ENCODE data around the gene GLA.

The GLA gene

GRCh38 chrX:101357166-101357795, 50.4 kb downstream of the GLA start:
- Histone ChIP-seq H3K9me3 (ENCODE audit: control insufficient read depth, insufficient read depth, low read length) (no peaks in the 10 kb centered on the region), H3K4me3 (ENCODE audit: low read length) (no peak overlapping the region), H3K9me2 (replicated peaks; ENCODE audit: control insufficient read depth, low read length) (no peaks in the 10 kb centered on the region), H3K79me2 (ENCODE audit: control insufficient read depth, low read length) (no peaks in the 10 kb centered on the region), H4K20me1 (ENCODE audit: control insufficient read depth, insufficient read depth, low read depth, low read length) (no peaks in the 10 kb centered on the region), H3K27me3 (ENCODE audit: control insufficient read depth, low read length) (no peaks in the 10 kb centered on the region), H3K36me3 (ENCODE audit: control insufficient read depth, low read length) (peaks cover 83% of the 10 kb centered on the region), H3F3A (ENCODE audit: control insufficient read depth, insufficient read depth) (0 out of 2 replicates have a peak, but pooled peaks cover 2% of the 10 kb centered on the region), H3K4me1 (ENCODE audit: control insufficient read depth, low read length) (peaks cover 23% of the 10 kb centered on the region), H3K27ac (ENCODE audit: low read depth, low read length) (no peak overlapping the region), H3K4me2 (ENCODE audit: low read length) (no peak overlapping the region)
- TF ChIP-seq, protein P1, sequence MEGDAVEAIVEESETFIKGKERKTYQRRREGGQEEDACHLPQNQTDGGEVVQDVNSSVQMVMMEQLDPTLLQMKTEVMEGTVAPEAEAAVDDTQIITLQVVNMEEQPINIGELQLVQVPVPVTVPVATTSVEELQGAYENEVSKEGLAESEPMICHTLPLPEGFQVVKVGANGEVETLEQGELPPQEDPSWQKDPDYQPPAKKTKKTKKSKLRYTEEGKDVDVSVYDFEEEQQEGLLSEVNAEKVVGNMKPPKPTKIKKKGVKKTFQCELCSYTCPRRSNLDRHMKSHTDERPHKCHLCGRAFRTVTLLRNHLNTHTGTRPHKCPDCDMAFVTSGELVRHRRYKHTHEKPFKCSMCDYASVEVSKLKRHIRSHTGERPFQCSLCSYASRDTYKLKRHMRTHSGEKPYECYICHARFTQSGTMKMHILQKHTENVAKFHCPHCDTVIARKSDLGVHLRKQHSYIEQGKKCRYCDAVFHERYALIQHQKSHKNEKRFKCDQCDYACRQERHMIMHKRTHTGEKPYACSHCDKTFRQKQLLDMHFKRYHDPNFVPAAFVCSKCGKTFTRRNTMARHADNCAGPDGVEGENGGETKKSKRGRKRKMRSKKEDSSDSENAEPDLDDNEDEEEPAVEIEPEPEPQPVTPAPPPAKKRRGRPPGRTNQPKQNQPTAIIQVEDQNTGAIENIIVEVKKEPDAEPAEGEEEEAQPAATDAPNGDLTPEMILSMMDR (IDR thresholded peaks at IDR 0.05; ENCODE audit: low read depth, low read length, poor library complexity, severe bottlenecking), result peak; percentile 42
- TF ChIP-seq EZH2phosphoT487 (IDR thresholded peaks at IDR 0.05; ENCODE audit: borderline replicate concordance, low read length), result no peak

- H3K4me1 ChIP-seq (ENCODE audit: control insufficient read depth, low read length), result peaks cover 18% of the 10 kb centered on the region
- peak overlapping the region; percentile 85 for H3K4me2 ChIP-seq (ENCODE audit: low read length)
- no peaks in the 10 kb centered on the region for H3K9me3 ChIP-seq (ENCODE audit: control insufficient read depth, insufficient read depth, low read length)
- TF ChIP-seq EZH2phosphoT487 (IDR thresholded peaks at IDR 0.05; ENCODE audit: borderline replicate concordance, low read length), result no peak
- H3K27ac ChIP-seq (ENCODE audit: low read depth, low read length), result peak overlapping the region; percentile 62
- H3K27me3 ChIP-seq (ENCODE audit: control insufficient read depth, low read length), result no peaks in the 10 kb centered on the region
- H3K9me2 ChIP-seq (replicated peaks; ENCODE audit: control insufficient read depth, low read length), result no peaks in the 10 kb centered on the region
- peaks cover 7% of the 10 kb centered on the region for H3F3A ChIP-seq (ENCODE audit: control insufficient read depth, insufficient read depth)
- H3K4me3 ChIP-seq (ENCODE audit: low read length), result peak overlapping the region; percentile 89
- peaks cover 44% of the 10 kb centered on the region for H3K79me2 ChIP-seq (ENCODE audit: control insufficient read depth, low read length)
- H3K36me3 ChIP-seq (ENCODE audit: control insufficient read depth, low read length), result peaks cover 58% of the 10 kb centered on the region
- H4K20me1 ChIP-seq (ENCODE audit: control insufficient read depth, insufficient read depth, low read depth, low read length), result no peaks in the 10 kb centered on the region
Observed at GRCh38 chrX:101349193-101349562, 58.5 kb downstream of the GLA start.

DNA sequence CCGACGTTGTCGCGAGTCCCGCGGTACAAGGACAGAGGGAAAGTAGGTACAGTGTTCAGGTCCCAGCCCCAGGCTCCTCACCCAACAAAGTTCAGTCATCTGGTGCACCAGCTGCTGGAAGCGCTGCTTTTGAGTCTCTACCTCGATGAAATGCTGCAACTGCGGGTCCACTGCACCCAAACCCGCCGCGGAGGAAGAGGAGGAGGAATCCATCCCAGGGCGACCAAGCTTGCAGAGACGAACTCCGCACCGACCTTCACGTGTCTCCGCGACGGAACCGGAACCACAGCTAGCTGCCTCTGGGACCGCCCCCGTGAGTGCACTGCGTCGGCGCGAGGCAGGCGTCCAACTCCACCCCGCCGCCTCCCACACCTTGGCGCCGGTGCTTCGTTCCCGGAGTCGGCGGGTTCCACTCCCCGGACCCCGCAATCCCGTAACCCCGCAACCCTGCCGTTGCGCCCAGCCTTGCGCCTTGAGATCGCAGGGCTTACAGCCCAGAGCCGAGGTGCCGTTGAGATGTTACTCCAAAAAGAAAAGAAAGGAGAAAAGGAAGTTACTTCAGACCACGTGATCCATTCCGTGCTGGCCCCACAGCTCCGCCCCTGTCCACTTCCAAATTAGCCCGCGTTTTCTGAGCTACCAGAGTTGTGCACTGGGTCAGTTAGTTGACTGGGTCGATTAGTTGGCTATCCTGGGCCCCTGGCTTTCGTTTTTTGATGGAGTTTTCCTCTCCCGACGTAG, 59.1 kb downstream of the GLA start, which contains the start of gene TIMM8A:
TIMM8A (minus strand) TSS at position 291 of the 741 bp plus-strand sequence; CDS start at position 213, 78 bp downstream.
- peak within 1 kb of the TSS; percentile 89 for H3K4me3 ChIP-seq (ENCODE audit: low read length)
- no peaks in the 10 kb centered on the region for H3K9me3 ChIP-seq (ENCODE audit: control insufficient read depth, insufficient read depth, low read length)

More for the DNA sequence above, 59.1 kb downstream of the GLA start, which contains the start of gene TIMM8A:
- Histone ChIP-seq H3K36me3 (ENCODE audit: control insufficient read depth, low read length) (peaks cover 52% of the 10 kb centered on the region), H3K27me3 (ENCODE audit: control insufficient read depth, low read length) (no peaks in the 10 kb centered on the region), H4K20me1 (ENCODE audit: control insufficient read depth, insufficient read depth, low read depth, low read length) (no peaks in the 10 kb centered on the region), H3K9me2 (replicated peaks; ENCODE audit: control insufficient read depth, low read length) (no peaks in the 10 kb centered on the region), H3K27ac (ENCODE audit: low read depth, low read length) (peak within 1 kb of the TSS; percentile 62), H3F3A (ENCODE audit: control insufficient read depth, insufficient read depth) (peaks cover 7% of the 10 kb centered on the region), H3K79me2 (ENCODE audit: control insufficient read depth, low read length) (peaks cover 44% of the 10 kb centered on the region), H3K4me2 (ENCODE audit: low read length) (peak within 1 kb of the TSS; percentile 85), H3K4me1 (ENCODE audit: control insufficient read depth, low read length) (peaks cover 18% of the 10 kb centered on the region)
- no peak for TF ChIP-seq EZH2phosphoT487 (IDR thresholded peaks at IDR 0.05; ENCODE audit: borderline replicate concordance, low read length)
- TF ChIP-seq, protein P1 (IDR thresholded peaks at IDR 0.05; ENCODE audit: low read depth, low read length, poor library complexity, severe bottlenecking), result no peak
